Ovary (tissue), 9 donors: Measurements from ENCODE around the gene DKK3. TPM values are rescaled to one million over a fixed set of nuclear protein-coding genes. Genes with fewer than 3 reads are reported as not detected.

ENCODE experiments used
- DNase-seq, 5 donors: peaks; one replicate each; pipeline ENCODE4 v3.0.0-alpha.2; 2019 to 2020
- H3K27ac ChIP-seq, 2 donors: fragments of 200-600 bp; one replicate each; pipeline versions ENCODE4 v1.5.1 to v1.8.0; 2019 to 2022
- H3K27me3 ChIP-seq: fragments of 200-600 bp; one replicate; pipeline ENCODE4 v1.8.0; 2022
- H3K36me3 ChIP-seq: fragments of 200-600 bp; sonication (generic); one replicate; pipeline ENCODE4 v1.5.1; 2019
- H3K4me1 ChIP-seq: one replicate; pipeline ENCODE4 v1.8.1; 2013; ENCODE audit warnings: mild to moderate bottlenecking, moderate library complexity; ENCODE audit not compliant: insufficient read depth
- H3K4me3 ChIP-seq: fragments of 200-600 bp; sonication (generic); one replicate; pipeline ENCODE4 v1.5.1; 2017
- H3K9me3 ChIP-seq, 2 donors: fragments of 200-600 bp in 1 of 2; sonication (generic) in 1 of 2; one replicate each; pipeline versions ENCODE4 v1.5.1 to v1.8.1; 2013 to 2019; ENCODE audit warnings: mild to moderate bottlenecking in 1 of 2, moderate library complexity in 1 of 2
- EP300 ChIP-seq: sonication (generic); formaldehyde crosslinking; IDR thresholded peaks from one replicate; pipeline ENCODE4 v1.6.1; 2017; ENCODE audit warnings: antibody characterized with exemption
- POLR2A ChIP-seq: fragments of 450-650 bp; IDR thresholded peaks from one replicate; pipeline ENCODE4 v1.6.1; 2017; ENCODE audit warnings: antibody characterized with exemption, mild to moderate bottlenecking, moderate library complexity
- WGBS, 3 donors: extraction: QIAGEN DNeasy Blood & Tissue Kit in 1 of 3; methylation state at CpG; one replicate each; pipeline versions ENCODE4 v1.1.5 to v1.1.7; 2013 to 2017; 5-methylcytosine and 5-hydroxymethylcytosine counted together
- intact Hi-C, 4 donors: fragments of 100-400 bp; cut with DNase I; formaldehyde crosslinking; loops; one replicate each; pipeline versions ENCODE4 v1.11.0 to v1.15.1; 2022 to 2023
- polyA plus RNA-seq, 2 donors: library from polyadenylated mRNA; stranded (reverse); fragments of 200-250 nt in 1 of 2; fragments of 350-450 nt in 1 of 2; fragmentation: Illumina TruSeq in 1 of 2; extraction: RNeasy Lipid Tissue Mini Kit (QIAGEN cat#74804) in 1 of 2; gene quantifications; one replicate each; pipeline ENCODE4 v1.2.3, GENCODE V29; 2013 to 2014
- total RNA-seq, 7 donors: library from RNA; depleted of rRNA in 2 of 7; stranded (reverse); fragments of >200 nt in 2 of 7; fragmentation: NEBNext Ultra II Directional in 3 of 7; extraction: Animal tissue kit (Norgen Biotek cat#: 25700) in 3 of 7; gene quantifications; one replicate each; pipeline versions ENCODE4 v1.1.0 to v1.2.4, GENCODE V29; 2016 to 2023
- TF ChIP-seq, protein P1 (sequence below), 3 donors: fragments of 450-650 bp in 2 of 3; fragments of 200-600 bp in 1 of 3; IDR thresholded peaks; one replicate each; pipeline versions ENCODE4 v1.5.1 to v1.8.0; 2016 to 2022; ENCODE audit warnings: antibody characterized with exemption in 3 of 3, mild to moderate bottlenecking in 1 of 3
- donor health status: DM: no; HTN: no; CAD: no; lungs with moderate emphysema.
- donor health status: DM: no; HTN: no; CAD: no.
- donor health status: Bipolar disorder and iron deficiency.
- donor health status: DM: yes; HTN: yes; CAD: no.
- donor health status: DM: no; HTN: no; CAD: no.
- donor health status: DM: yes; HTN: yes; CAD: no.

Gene DKK3
- total and polyA plus RNA-seq, 9 donors = 33.9 to 255 (median 62.8) TPM

DNA sequence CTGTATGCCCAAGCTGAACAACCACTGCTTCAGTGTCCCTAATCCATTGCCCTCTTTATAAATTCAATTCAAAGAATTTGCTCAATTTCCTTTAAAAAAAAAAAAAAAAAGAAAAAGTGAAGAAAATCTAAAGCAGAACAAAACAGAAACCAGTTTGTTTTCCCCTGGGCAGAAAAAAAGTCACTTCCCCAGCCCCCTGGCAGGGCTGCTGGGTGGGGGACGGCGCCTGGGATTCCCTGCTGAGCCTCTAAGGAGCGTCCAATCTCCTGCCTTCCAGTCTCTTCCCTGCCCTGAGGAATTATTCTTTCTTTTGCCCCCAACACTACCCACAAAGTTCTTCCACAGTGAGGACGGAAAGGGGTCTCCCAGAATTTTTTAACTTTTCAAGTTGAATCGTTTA is 23.9 kb downstream of the DKK3 start:
- WGBS, 3 donors = 50 to 56% (median 54%) methylated on average over 5 of the region's 5 CpGs
- Histone ChIP-seq H3K27me3 (no peaks in the 10 kb centered on the region), H3K4me1 (peaks cover under 1% of the 10 kb centered on the region), H3K27ac (no peak overlapping the region), H3K4me3 (no peak overlapping the region), H3K9me3 (no peaks in the 10 kb centered on the region), H3K36me3 (no peaks in the 10 kb centered on the region)
- no peak for DNase-seq
- intact Hi-C loops = no loop called here
- TF ChIP-seq, protein P1, sequence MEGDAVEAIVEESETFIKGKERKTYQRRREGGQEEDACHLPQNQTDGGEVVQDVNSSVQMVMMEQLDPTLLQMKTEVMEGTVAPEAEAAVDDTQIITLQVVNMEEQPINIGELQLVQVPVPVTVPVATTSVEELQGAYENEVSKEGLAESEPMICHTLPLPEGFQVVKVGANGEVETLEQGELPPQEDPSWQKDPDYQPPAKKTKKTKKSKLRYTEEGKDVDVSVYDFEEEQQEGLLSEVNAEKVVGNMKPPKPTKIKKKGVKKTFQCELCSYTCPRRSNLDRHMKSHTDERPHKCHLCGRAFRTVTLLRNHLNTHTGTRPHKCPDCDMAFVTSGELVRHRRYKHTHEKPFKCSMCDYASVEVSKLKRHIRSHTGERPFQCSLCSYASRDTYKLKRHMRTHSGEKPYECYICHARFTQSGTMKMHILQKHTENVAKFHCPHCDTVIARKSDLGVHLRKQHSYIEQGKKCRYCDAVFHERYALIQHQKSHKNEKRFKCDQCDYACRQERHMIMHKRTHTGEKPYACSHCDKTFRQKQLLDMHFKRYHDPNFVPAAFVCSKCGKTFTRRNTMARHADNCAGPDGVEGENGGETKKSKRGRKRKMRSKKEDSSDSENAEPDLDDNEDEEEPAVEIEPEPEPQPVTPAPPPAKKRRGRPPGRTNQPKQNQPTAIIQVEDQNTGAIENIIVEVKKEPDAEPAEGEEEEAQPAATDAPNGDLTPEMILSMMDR (IDR thresholded peaks at IDR 0.05) = no peak
- TF ChIP-seq EP300 (no peak), POLR2A (no peak)

DNA sequence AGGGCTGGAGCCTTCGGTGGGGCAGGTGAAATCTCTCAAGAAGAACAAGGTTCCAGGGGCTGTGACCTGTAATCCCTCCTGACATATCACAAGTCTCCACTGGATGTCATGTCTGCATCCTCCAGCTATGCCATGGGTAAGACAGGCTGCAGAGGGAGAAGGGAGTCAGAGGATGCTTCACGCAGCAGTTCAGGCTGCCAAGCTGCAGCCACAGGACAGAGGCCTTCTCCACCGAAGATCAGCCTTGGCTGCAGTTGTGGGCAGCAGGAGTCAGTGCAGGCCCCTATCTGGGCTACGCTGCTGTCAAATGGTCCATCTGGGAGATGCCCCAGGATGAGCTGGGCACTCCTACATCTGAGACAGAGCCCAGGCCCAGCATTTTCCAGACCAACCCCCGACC is 25.0 kb downstream of the DKK3 start:
- Histone ChIP-seq H3K4me1 (peaks cover 10% of the 10 kb centered on the region), H3K4me3 (no peak overlapping the region), H3K9me3 (no peaks in the 10 kb centered on the region), H3K36me3 (no peaks in the 10 kb centered on the region), H3K27ac (no peak overlapping the region), H3K27me3 (no peaks in the 10 kb centered on the region)
- intact Hi-C loops = no loop called here
- TF ChIP-seq, protein P1 (IDR thresholded peaks at IDR 0.05) = no peak
- TF ChIP-seq EP300 = no peak
- no peak for TF ChIP-seq POLR2A
- WGBS, 3 donors = 61 to 92% (median 80%) methylated on average over 5 of the region's 5 CpGs
- no peak for DNase-seq

DNA sequence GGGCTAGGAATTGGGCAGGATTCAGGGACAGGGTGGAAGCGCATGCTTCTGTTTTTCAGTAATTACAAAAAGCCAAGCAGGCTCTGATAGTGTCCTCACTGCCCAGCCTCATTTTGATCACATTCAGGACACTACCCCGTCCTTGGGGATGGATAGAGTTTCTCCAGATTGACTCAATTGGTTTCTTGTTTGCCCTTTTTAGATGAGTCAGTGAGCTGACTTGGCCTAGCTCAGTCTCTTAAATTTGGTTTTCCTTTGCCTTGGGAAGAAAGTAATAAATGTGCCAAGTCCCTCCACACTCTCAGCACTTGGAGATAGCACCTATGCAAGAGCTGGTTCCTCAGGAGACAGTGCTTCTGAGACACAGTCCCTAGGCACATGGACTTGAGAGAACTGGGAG is 25.5 kb downstream of the DKK3 start:
- H3K27ac ChIP-seq = no peak overlapping the region
- TF ChIP-seq, protein P1 (IDR thresholded peaks at IDR 0.05) = no peak
- TF ChIP-seq EP300 = no peak
- TF ChIP-seq POLR2A = no peak
- no peaks in the 10 kb centered on the region for H3K36me3 ChIP-seq
- no peaks in the 10 kb centered on the region for H3K9me3 ChIP-seq
- intact Hi-C loops = no loop called here
- 67 to 83% (median 83%) methylated on average over 2 of the region's 2 CpGs for WGBS, 3 donors
- no peak for DNase-seq
- H3K27me3 ChIP-seq = no peaks in the 10 kb centered on the region
- H3K4me3 ChIP-seq = no peak overlapping the region
- peaks cover 12% of the 10 kb centered on the region for H3K4me1 ChIP-seq

DNA sequence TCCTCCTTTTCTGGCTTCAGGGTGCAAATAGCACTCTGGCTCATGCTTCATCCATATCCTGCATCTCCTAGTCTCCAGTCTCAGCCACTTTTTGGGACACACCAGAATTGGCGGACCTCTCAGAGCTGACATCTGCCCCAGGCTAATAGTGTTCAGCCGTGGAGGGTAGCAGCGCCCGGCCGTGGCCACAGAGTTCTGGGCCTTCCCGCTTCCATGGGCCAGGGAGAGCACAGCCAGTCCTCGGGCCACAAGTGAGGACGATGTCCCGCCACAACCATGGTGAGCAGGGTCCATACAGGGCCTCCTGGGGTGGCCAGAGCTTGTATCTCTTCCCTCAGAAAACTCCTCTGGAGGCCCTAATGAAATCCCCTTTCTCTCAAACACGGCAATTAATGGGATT is 26.0 kb downstream of the DKK3 start:
- H3K27ac ChIP-seq = no peak overlapping the region
- H3K4me1 ChIP-seq = peaks cover 13% of the 10 kb centered on the region
- no peak for DNase-seq
- no peaks in the 10 kb centered on the region for H3K36me3 ChIP-seq
- H3K27me3 ChIP-seq = no peaks in the 10 kb centered on the region
- 96 to 97% (median 97%) methylated on average over 10 of the region's 10 CpGs for WGBS, 3 donors
- TF ChIP-seq EP300 (no peak), POLR2A (no peak)
- TF ChIP-seq, protein P1 (IDR thresholded peaks at IDR 0.05) = no peak
- no peak overlapping the region for H3K4me3 ChIP-seq
- intact Hi-C loops = no loop called here
- no peaks in the 10 kb centered on the region for H3K9me3 ChIP-seq

DNA sequence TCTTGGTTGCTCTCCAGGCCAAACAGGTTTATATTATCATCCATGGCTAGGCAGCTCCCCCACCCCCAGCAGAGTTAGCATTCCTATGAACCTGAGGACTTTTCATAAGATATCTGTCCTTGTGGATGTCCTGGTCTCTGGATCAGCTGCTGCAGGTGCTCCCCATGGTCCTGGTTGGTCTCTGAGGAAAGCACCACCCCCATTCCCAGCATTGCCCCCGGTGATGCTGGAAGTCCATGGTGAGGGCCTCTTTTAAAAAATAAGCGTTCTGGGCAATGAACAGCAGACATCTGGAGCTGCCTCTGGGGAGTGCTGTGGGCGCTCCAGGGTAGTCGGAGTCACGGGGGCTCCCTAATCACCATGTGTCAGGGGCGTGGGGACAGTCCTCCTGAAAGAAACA is 26.6 kb downstream of the DKK3 start:
- Histone ChIP-seq H3K9me3 (no peaks in the 10 kb centered on the region), H3K4me3 (no peak overlapping the region), H3K27ac (no peak overlapping the region), H3K4me1 (peaks cover 19% of the 10 kb centered on the region), H3K36me3 (no peaks in the 10 kb centered on the region), H3K27me3 (no peaks in the 10 kb centered on the region)
- TF ChIP-seq EP300 = no peak
- TF ChIP-seq, protein P1 (IDR thresholded peaks at IDR 0.05) = no peak
- no peak for TF ChIP-seq POLR2A
- 84 to 95% (median 94%) methylated on average over 6 of the region's 6 CpGs for WGBS, 3 donors
- intact Hi-C loops = no loop called here
- DNase-seq = no peak
